HG02571 (cell line): ENCODE measurements around the gene GHRH.

Source experiments
- ATAC-seq: cut with Tn5 transposase; IDR thresholded peaks from one replicate; pipeline ENCODE4 v1.9.1; 2021; ENCODE audit warnings: mild to moderate bottlenecking, moderate library complexity; ENCODE audit not compliant: unreplicated experiment

Gene GHRH

GRCh38 chr20:37261714-37262113, at the start of gene GHRH:
Gene GHRH (minus strand): TSS chr20:37261814. CDS start chr20:37256889, 4,925 bp downstream.
- no peak for ATAC-seq

GRCh38 chr20:37310951-37311350, 49.3 kb upstream of the GHRH start:
- no peak for ATAC-seq

GRCh38 chr20:37309936-37310590, 48.4 kb upstream of the GHRH start:
- ATAC-seq: no peak

GRCh38 chr20:37309290-37309689, 47.7 kb upstream of the GHRH start:
- ATAC-seq: no peak

DNA sequence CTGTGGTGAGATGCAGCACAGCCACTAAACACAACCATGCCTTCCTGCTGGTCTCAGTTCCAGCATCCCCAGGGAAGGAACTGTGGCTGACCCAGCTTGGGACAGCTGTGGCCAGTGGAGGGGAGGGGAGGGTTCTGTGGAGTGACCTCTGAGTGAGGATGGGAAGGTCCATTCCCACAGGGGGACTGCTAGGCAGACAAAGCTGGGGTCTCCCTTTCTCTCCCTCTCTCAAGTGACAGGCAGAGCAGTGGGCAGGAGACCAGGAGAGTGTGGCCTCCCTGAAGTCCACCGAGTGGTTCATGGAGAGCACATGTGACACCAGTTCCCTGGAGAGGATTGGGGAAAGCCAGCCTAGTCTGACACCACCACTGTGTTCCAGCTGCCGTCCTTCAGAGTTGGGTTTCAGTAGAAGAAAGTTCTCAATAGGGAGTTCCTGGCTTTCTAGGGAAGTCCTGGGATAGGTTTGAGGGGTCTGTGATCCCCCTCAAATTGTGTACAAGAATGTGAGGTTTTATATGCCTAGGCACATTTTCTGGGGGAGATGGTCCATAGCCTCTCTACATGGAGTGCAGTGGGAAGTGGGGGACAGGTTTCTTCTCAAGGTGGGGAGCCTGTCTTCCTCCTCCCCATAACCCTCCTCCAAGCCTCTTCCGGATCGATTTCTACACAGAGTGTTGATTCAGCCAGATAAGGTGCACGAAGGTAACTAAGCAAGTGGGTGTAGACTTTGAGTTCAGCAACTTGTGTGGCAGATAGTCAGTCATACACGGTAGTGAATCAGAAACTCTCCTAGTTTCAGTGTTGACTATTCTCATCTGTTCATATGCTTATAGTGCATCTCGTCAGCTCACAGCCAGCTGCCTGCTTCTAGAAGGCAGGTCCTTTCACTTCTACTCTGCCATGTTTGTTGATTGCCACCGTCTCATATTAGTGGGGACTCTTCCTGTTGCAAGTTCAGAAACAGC, 46.8 kb upstream of the GHRH start:
- peak; percentile 81 for ATAC-seq

- ATAC-seq: no peak
Measured at GRCh38 chr20:37305839-37306238, 44.2 kb upstream of the GHRH start.

DNA sequence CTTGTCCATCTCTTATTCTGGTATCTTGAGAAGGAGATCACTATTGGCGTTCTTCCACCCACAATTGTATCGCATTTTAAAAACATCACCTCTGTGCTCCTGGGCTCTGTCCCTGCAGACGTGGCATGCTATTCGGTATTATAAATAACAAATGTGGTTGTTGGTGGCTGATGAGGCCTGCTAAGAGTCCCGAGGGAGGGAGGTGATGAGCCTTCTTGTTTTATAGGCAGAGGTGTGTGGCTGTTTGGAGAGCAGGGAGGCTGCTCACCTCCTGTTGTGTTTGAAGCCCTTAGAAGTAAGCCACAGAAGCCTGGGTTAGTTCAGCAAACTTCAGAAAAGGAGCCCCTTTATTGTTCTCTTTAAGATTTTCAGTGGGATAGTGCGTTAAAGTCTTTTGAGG, 43.5 kb upstream of the GHRH start:
- ATAC-seq: no peak

DNA sequence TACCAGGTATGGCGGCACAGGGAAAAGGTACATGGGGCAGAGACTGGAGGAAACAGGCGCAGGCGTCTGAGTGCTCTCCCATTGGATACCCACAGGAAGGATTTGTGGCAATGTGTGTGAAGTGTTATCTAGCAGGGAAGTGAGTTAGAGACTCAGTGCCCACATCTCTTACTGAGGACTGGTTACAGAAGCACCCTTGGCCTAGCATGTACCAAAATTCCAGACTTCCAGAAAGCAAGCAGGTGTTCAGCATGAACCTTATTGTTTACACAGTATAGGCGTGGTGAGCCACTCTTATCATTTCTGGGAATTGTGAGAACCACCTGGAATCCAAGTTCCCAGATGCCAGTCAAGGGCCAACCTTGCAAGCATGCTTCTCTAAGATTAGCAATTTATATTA, 42.0 kb upstream of the GHRH start:
- no peak for ATAC-seq

DNA sequence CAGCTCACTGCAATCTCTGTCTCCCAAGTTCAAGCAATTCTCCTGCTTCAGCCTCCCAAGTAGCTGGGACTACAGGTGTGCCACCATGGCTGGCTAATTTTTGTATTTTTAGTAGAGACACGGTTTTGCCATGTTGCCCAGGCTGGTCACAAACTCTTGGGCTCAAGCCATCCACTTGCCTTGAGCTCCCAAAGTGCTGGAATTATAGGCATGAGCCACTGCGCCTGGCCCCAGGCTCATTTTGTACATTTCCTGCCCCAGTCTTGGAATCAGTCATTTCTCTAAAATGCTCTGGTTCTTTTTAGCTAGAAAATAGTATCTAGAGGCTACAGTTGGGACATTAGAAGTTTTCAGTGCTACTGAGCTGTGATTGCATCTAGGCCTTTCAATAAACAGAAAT, 41.4 kb upstream of the GHRH start:
- no peak for ATAC-seq

- ATAC-seq: no peak
Measured at GRCh38 chr20:37301558-37301957, 39.9 kb upstream of the GHRH start.

GRCh38 chr20:37301120-37301519, 39.5 kb upstream of the GHRH start:
- no peak for ATAC-seq

- no peak for ATAC-seq
Measured at GRCh38 chr20:37299718-37300528, 38.3 kb upstream of the GHRH start.

DNA sequence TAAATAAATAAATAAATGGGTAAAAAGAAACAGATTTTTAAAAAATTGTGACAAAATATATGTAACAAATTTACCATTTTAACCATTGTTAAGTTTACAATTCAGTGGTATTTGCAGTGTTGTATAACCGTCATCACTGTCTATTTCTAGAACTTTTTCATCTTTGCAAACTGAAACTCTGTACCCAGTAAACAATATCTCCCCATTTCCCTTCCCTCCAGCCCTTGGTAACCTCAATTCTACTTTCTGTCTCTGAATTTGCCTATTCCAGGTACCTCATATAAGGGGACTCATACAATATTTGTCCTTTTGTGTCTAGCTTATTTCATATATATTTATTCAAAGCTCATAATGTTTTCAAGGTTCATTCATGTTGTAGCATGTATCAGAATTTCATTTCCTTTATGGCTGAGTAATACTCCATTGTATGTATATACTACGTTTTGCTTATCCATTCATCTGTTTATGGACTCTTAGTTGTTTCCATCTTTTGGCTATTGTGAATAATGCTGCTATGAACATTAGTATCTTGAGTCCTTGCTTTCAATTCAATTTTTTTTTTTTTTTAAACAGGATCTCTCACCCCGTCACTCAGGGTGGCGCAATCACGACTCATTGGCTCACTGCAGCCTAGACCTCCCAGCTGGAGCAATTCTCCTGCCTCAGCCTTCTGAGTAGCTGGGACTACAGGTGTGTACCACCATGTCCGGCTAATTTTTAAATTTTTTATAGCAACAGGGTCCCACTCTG, 36.8 kb upstream of the GHRH start:
- ATAC-seq: no peak

GRCh38 chr20:37297066-37297736, 35.6 kb upstream of the GHRH start:
- ATAC-seq: no peak

DNA sequence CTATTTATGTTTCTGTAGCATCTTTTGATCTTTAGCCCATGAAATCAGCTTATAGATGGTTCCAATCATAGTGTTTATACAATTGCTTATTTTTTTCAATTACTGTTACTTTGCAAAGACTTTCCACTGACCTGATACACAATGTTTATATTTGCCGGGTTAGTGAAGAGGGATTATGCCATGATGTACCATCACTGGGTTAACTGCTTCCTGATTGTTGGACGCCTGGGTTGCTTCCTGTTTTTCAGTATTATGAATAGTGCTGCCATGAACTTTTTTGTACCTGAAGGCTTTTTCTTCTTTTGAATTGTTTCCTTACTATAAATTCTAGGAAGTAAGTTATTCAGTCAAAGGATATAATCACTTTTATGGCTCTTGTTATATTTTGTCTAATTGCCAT, 34.8 kb upstream of the GHRH start:
- no peak for ATAC-seq

DNA sequence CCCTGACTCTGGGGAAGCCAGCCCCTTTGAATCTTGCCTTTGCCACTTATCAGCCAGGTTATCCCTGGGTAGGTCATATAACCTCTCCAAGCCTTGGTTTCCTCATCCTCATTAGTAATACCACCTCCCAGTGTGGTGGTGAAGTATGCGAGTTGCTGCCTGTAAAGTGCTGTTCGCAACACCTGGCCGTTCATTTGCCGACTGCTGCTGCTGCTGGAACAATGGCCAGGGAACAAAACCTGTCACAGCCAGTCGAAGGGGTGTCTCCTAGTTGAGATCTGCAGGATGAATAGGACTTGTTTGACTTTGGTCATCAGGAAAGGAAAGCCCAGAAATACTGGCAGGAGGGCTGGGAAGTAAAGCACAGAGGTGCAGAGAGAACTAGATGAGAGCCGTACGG, 34.0 kb upstream of the GHRH start:
- ATAC-seq: no peak

GRCh38 chr20:37295001-37295400, 33.4 kb upstream of the GHRH start:
- no peak for ATAC-seq

- no peak for ATAC-seq
Measured at GRCh38 chr20:37294262-37294981, 32.8 kb upstream of the GHRH start.

GRCh38 chr20:37293301-37293943, 31.8 kb upstream of the GHRH start:
- no peak for ATAC-seq
